PC-9 (cell line): ENCODE results near the gene GPS1.

Source experiments
- CTCF ChIP-seq: fragments of 200-600 bp; sonication (generic); conservative IDR thresholded peaks from 2 replicates; pipeline ENCODE4 v1.6.1; 2017; ENCODE audit warnings: mixed run types, antibody characterized with exemption, mild to moderate bottlenecking, moderate library complexity
- EZH2 ChIP-seq: fragments of 200-600 bp; sonication (generic); IDR thresholded peaks from 2 replicates; pipeline ENCODE4 v1.8.0; 2017; ENCODE audit warnings: antibody characterized with exemption, low read depth

DNA sequence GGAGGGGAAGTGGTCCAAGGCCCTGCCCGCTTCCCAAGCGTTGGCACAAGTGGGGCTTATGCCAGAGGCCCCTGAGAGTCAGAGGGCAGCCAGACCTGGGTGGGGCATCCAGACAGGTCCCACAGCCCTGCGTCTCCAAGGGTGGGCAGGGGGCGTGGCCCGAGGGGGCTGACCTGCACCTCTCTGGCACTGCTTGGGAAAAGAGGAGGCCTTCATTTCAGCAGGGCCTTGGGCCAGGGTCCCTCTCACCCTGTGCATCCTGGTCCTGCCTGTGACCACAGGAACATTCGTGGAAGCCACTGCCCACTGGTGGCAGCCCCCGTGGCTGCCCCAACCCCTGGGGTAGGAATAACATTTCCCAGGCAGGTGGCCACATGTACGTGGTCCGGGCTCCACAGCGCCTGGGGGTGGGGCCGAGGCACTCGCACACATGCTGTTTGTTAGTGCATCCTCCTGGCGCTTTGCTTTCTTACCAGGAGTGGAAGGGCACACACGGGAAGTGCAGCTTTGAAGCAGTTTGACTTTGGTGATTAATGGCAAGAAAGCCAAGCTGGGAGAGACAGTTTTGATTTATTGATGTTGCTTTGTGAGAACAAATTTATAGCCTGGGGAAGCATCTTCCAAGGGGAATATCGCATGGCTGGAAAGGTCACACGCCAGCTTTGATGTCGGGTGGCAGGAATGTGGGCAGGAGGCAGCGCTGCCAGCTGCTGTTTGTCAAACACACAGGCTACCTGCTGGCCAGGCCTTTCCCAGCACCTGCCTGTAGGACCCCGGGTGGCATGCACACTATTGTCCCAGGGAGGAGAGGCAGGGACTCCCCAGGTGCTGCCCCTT is 33.3 kb upstream of the GPS1 start:
- TF ChIP-seq CTCF (no peak), EZH2 (no peak)
